ENCODE results near the gene CCDC89. TPM values are rescaled to one million over a fixed set of nuclear protein-coding genes. Genes with fewer than 3 reads are reported as not detected.

The CCDC89 gene
- total and polyA plus RNA-seq, 2 of the 13 experiments (the other 11 are each of a cell fraction or from before 2014, with no cell fraction given) = 0.13 to 0.38 TPM

- TF ChIP-seq PRMT3 (CRISPR knock-in tag; IDR thresholded peaks at IDR 0.05; ENCODE audit: borderline replicate concordance, low read depth) (0 out of 2 replicates have a peak, but pooled peaks have one; percentile 27), ZNF558 (CRISPR knock-in tag; IDR thresholded peaks at IDR 0.05; ENCODE audit: borderline replicate concordance) (peak; percentile 76), KDM5A (IDR thresholded peaks at IDR 0.05; ENCODE audit: borderline replicate concordance, low read length) (0 out of 2 replicates have a peak, but pooled peaks have one; percentile 13), MXI1 (IDR thresholded peaks at IDR 0.05; ENCODE audit: borderline replicate concordance, low read depth, low read length) (no peak), GPBP1L1 (CRISPR knock-in tag; IDR thresholded peaks at IDR 0.05) (no peak), ZBTB7B (CRISPR knock-in tag; IDR thresholded peaks at IDR 0.05) (no peak), CBX5 (CRISPR knock-in tag; IDR thresholded peaks at IDR 0.05; ENCODE audit: borderline replicate concordance) (no peak), MIER2 (CRISPR knock-in tag; IDR thresholded peaks at IDR 0.05) (no peak), GZF1 (CRISPR knock-in tag; IDR thresholded peaks at IDR 0.05) (0 out of 2 replicates have a peak, but pooled peaks have one; percentile 17), CREM (IDR thresholded peaks at IDR 0.05) (no peak; the same call in 1 of the 2 replicates), CREM (CRISPR knock-in tag; IDR thresholded peaks at IDR 0.05) (no peak), BCL6 (CRISPR knock-in tag; IDR thresholded peaks at IDR 0.05) (no peak), THYN1 (CRISPR knock-in tag; IDR thresholded peaks at IDR 0.05; ENCODE audit: borderline replicate concordance, low read depth) (0 out of 2 replicates have a peak, but pooled peaks have one; percentile 14), ZNF772 (CRISPR knock-in tag; IDR thresholded peaks at IDR 0.05) (peak; percentile 71; the same call in 1 of the 2 replicates), CTCF (CRISPR knock-in tag; IDR thresholded peaks at IDR 0.05) (peak; percentile 64), HNRNPH1 (optimal IDR thresholded peaks at IDR 0.05; ENCODE audit: low read depth, low read length) (no peak), JDP2 (CRISPR knock-in tag; IDR thresholded peaks at IDR 0.05; ENCODE audit: borderline replicate concordance) (no peak), SMAD9 (CRISPR knock-in tag; IDR thresholded peaks at IDR 0.05) (peak; percentile 69; the same call in 1 of the 2 replicates), ZNF263 (CRISPR knock-in tag; IDR thresholded peaks at IDR 0.05) (peak; percentile 50; the same call in 1 of the 2 replicates), ZSCAN9 (CRISPR knock-in tag; IDR thresholded peaks at IDR 0.05; ENCODE audit: borderline replicate concordance) (no peak), SIN3A (IDR thresholded peaks at IDR 0.05; ENCODE audit: borderline replicate concordance, low read depth, low read length) (0 out of 2 replicates have a peak, but pooled peaks have one; percentile 71), TP53 (CRISPR knock-in tag; conservative IDR thresholded peaks at IDR 0.05) (no peak), TBX3 (IDR thresholded peaks at IDR 0.05; ENCODE audit: borderline replicate concordance) (no peak), SRSF1 (optimal IDR thresholded peaks at IDR 0.05; ENCODE audit: low read depth, low read length) (peak; percentile 79), ZNF562 (CRISPR knock-in tag; IDR thresholded peaks at IDR 0.05; ENCODE audit: borderline replicate concordance) (no peak)
Observed at GRCh38 chr11:85663753-85664614, 22.0 kb downstream of the CCDC89 start (continued).

Data from HepG2 (cell line).